DMS79 (cell line): ENCODE data around the gene EHMT2.
"Not testable (repeated sequence)": the region's sequence is repeated elsewhere in the genome, so short reads cannot be mapped to it uniquely, and the experiment has no call there.

ENCODE experiments used
- DNase-seq: peaks from one replicate; lab custom pipeline; 2025; lab: John Stamatoyannopoulos, UW

The EHMT2 gene

DNA sequence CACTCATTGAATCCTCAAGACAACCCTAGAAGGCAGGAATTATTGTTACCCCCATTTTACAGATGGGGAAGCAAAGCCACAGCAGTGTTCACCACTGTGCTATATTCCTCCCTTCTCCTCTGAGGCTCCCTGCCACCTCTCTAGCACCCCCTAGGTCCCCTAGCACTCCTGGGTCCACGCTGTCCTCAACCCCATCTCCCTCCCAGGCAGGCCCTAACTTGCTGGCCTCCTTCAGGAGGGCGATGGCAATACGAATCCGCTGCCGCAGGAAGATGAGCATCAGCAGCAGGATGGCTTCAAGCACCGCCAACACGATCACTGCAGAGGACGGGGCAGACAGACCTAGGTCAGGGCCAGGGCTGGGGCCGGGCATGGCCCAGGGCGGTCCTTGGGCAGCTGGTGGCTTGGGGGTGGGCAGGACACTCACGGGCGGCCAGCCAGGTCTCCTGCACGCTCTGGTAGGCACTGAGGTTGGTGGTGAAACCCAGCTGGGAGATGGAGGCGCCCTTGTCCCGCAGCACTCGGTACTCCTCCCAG lies 27.0 kb downstream of the EHMT2 start:
- no peak for DNase-seq

DNA sequence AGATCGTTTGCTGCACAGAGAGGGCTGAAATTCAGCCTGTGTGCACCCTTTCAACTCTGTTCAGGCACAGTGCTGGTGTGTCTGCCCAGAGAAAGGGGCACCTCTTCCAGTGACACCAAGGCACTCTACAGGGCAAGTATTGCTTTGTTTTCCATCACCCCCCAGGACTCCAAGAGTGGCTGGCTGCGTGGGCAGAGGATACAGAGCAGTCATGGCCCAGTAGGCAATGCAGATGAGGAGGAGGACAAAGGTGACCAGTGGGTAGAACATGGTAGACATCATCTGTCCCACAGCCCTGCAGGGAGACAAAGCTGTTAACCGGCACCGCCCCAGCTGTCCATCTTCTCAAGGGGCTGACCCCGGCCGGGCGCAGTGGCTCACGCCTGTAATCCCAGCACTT lies 28.2 kb downstream of the EHMT2 start:
- no peak for DNase-seq

DNA sequence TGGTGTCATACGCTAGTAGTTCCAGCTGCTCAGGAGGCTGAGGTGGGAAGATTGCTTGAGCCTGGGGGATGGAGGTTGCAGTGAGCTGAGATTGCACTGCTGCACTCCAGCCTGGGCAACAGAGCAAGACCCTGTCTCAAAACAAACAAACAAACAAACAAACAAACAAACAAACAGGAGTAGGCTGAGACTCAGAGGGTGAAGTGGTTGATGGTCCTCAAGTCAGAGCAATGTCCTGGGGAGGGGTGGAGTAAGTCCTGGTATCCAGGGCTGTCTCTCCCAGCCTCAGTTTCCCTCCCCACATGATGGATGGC lies 28.9 kb downstream of the EHMT2 start:
- not testable (repeated sequence) for DNase-seq

DNA sequence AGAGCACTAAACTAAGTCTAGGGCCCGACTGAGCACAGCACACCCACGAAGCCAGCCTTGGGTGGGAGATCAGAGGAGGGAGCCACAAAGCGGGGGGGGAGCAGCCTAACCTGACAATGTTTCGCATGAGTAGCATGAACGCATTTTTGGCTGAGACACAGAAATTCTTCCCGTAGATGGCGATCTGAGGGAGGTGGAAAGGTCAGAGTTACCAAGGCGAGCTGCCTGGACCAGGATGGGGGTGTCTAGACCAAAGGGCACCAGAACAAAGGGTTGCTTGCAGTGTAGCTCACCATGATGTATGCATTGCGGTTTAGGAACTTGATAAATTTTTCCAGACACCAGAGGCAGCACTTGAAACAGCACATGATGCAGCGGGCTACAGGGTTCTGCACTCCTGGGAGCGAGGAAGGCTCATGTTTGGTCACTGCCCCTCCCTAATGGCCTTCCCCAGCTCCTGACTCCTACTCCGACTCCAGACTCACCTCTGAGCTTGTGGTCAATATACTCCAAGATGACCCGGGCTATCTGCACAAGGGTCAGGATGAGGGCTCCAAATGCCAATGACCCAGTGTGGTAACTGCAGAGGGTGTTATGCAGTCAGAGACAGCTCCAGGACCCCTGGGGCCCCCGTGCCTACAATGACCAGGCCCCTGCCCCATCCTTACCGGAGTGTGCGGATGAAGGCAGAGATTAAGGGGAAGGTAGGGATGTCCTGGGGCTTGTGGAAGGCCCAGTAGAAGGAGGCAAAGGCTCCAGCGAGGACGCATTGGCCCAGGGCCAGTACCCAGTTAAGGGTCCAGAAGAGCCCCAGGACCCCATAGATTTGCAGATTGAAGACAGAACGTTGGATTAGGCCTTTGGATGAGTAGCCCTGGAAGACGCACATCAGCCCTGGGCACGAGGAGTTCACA lies 32.0 kb downstream of the EHMT2 start:
- DNase-seq, result no peak

DNA sequence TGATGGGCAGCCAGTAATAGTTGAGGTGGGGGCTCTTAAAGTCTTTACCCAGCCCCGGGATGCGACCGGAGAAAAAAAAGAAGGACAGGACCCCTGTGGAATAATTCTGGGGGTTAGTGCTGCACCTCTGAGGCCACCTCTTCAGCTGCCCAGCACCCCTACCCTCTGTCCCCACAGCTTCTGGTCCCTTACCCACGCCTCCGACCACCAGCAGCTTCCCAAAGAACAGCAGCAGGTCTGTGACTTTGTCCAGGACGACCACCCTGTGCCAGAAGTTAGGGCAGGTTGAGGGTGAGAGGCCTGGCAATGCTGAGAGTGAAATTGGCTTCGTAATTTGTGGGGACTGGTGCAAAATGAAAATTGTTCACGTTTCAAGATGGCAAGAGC lies 32.7 kb downstream of the EHMT2 start:
- no peak for DNase-seq

DNA sequence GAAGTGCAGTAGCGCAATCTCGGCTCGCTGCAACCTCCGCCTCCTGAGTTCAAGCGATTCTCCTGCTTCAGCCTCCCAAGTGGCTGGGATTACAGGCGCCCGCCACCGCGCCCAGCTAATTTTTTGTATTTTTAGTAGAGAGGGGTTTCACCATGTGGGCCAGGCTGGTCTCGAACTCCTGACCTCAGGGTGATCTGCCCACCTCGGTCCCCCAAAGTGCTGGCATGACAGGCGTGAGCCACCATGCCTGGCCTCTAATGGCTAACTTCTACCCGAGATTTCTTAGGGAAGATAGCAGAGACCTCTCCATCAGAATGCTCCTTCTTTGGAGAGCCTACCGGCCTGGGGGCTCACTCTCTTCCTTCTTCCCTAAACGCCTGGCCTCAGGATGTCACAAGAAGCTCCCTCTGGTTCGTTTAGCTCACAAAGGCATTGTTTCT lies 33.4 kb downstream of the EHMT2 start:
- not testable (repeated sequence) for DNase-seq

DNA sequence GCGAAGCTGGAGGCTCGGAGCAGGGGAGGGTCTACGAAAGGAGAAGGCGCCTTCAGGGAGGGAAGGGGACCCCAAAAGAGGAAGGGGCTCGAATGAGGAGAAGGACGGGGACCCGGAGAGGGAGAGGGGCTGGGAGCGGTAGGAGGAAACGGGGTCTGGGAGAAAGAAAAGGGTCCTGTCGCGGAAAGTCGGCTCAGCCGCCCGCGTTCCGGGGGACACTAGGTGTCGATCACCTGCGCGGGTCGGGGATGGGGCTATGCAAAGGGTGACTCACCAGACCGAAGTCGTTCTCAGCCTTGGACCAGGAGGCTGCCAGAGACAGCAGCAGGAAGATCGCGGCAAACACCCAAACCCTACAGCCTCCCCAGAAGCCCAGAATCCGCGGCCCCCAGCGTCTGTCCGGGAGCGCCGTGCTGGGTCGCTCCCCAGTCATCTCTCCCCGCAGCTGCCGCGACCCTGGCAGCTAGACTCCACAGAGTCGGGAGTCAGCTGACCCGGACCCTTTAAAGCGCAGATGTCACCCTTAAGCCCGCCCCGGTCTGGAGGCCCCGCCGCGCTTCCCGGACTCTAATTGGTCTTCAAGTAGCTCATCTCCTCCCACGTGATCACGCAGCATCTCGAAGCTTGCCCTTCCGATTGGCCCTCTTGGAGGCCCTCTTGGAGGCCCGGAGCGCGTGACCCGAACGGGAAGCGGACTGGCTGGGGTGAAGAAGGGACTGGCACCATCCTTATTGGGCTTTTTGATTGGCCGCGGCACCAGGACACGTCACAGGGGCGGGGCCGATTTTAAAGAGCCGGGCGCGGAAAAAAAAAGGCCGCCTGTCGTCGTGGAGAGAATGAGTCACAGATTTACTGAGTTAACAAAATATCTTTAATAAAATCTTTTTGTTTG lies 34.9 kb downstream of the EHMT2 start, which contains the start of gene NEU1:
Gene NEU1 (minus strand): TSS at position 478 of the 892 bp plus-strand sequence. CDS start 45 bp downstream, at position 433.
- DNase-seq, result peak; percentile 99

DNA sequence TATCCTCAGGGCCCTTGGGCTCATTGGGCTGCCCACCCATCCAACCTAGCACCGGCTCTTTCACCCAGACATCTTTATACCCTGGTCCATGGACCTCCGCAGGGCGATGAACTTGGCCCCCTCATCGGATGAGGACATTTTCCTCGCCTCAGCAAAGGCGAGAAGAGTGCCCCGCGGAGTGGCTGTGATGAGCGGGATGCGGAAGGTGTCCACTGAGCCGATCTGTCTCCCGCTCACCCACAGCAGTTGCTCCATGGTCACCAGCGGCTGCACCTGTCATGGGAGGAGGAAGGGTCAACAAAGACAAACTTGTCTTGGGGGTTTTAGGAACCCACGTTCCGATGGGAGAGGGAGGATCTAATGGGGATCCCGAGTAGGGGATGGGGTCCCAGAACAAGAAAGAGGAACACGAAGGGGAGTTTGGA lies 35.6 kb downstream of the EHMT2 start:
- DNase-seq, result no peak

DNA sequence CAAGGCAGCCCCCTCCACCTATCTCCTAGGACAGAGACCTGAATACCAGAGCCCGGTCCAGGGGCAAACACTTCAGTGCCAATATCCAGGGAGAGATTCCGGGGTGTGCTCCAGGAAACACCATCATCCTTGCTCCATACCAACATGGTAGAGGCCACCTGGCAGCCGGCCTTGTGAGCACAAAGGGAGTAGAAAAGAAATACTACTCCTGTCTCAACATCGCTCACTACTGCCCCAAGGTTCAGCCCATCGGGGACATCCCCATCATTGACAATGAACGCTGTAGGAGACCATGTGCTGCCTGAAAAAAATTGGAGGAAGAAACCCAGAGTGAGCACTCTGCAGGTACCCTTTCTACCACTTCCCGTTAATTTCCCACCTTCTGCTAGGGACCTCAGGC lies 36.3 kb downstream of the EHMT2 start:
- DNase-seq, result no peak

DNA sequence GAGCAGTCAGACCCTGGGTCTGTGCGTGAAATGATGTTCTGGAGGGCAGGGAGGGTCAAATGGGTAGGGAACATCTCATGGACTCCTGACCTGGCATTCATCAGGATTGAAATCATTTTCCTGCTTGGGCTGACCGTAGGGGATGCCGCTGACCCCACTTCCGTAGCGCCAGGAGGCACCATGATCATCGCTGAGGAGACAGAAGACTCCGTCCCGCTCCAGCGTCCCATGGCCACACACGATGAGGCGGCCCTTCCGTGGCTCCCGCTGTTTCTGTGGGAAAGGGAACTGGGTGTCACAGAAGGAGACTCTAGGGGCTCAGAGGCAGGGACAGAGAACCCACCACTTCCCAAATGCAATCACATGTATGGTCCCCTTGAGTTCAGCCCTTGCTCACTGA lies 37.1 kb downstream of the EHMT2 start:
- no peak for DNase-seq

DNA sequence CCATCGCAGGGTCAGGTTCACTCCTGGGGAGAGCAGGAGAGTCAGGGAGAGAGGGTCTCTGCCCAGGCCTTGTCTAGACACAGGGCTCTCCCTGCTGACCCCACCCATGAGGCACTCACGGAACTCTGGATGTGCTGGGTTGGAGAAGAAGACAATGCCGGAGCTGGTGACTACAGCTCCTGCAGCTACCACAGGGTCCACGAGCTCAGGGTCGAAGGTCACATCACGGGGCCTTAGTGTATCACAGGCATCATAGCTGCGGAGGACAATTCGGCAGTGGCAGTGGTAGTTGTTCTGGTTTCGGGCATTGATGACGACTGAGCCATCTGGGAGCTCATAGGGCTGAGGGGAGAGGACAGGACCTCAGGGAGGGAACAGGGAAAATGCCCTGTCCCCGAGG lies 37.6 kb downstream of the EHMT2 start:
- DNase-seq, result no peak

DNA sequence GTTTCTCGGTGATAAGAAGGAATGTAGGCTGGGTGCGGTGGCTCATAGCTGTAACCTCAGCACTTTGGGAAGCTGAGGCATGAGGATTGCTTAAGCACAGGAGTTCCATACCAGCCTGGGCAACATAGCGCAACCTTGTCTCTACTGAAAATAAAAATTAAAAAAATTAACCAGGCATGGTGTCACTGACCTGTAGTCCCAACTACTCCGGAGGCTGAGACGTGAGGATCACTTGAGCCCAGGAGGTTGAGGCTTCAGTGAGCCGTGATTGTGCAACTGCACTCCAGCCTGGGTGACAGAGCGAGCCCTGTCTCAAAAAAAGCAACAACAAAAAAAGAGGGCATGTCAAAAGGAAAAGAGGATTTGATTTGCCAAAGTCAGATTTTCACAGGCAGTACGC lies 38.8 kb downstream of the EHMT2 start:
- no peak for DNase-seq

DNA sequence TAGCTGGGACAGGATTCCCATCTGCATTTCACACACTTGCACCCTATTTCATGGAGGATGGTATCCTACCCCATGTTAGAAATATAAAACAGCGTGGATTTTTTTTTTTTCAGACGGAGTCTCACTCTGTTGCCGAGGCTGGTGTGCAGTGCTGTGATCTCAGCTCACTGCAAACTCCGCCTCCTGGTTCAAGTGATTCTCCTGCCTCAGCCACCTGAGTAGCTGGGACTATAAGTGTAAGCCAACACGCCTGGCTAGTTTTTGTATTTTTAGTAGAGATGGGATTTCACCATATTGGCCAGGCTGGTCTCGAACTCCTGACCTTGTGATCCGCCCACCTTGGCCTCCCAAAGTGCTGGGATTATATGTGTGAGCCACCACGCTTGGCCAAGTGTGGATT lies 39.7 kb downstream of the EHMT2 start:
- DNase-seq, result not testable (repeated sequence)

DNA sequence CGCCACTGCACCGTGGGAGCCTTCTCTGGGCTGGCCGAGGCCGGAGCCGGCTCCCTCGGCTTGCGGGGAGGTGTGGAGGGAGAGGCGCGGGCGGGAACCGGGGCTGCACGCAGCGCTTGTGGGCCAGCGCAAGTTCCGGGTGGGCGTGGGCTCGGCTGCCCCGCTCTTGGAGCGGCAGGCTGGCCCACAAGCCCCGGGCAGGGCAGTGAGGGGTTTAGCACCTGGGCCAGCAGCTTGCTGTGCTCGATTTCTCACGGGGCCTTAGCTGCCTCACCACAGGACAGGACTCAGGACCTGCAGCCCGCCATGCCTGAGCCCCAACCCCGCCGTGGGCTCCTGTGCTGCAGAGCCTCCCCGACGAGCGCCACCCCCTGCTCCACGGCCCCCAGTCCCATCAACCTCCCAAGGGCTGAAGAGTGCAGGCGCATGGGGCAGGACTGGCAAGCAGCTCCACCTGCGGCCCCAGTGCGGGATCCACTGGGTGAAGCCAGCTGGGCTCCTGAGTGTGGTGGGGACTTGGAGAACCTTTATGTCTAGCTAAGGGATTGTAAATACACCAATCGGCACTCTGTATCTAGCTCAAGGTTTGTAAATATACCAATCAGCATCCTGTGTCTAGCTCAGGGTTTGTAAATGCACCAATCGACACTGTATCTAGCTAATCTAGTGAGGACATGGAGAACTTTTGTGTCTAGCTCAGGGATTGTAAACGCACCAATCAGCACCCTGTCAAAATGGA lies 45.3 kb downstream of the EHMT2 start:
- DNase-seq, result not testable (repeated sequence)

DNA sequence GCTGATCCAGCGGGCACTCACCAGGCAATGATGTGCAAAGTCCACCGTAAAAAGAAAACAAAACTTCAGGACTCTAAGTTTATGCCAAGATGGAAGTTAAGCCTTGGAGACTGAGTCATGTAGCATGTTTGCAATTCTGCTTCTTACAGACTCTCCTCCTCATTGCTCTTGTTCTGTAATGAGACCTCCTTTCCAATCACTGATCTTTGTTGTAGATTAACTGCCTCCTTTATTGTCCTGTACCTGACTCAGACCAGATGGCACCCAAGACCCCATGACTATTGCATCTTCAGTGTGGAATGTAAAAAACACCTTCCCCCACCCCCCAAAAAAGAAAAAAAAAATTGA lies 46.0 kb downstream of the EHMT2 start:
- no peak for DNase-seq

DNA sequence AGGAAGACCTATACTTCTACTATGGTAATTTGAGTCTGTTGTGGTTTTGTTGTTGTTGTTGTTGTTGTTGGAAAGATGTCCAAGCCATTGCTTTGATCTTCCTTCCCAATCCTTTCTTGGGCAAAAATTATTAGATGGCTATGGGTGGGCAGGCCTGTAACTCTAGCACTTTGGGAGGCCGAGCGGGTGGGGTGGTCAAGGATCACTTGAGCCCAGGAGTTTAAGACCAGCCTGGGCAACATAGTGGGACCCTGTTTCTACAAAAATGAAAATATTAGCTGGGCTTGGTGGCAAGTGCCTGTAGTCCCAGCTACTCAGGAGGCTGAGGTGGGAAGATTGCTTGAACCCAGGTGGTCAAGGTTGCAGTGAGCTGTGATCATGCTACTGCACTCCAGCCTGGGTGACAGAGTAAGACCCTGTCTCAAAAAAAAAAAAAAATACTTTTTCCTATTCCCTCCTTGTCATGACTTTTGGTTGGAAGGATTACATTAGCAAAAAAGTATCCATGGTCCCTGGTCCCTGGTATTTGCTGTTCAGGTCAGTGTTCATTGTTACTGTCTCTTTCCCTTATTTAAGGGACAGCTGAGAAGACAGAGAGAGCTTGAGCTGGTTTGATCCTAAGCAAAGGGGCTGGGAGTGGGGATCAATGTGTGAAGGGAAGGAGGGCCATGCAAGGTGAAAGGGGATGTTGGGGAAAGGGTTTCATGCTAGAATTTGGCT lies 46.6 kb downstream of the EHMT2 start:
- no peak for DNase-seq

DNA sequence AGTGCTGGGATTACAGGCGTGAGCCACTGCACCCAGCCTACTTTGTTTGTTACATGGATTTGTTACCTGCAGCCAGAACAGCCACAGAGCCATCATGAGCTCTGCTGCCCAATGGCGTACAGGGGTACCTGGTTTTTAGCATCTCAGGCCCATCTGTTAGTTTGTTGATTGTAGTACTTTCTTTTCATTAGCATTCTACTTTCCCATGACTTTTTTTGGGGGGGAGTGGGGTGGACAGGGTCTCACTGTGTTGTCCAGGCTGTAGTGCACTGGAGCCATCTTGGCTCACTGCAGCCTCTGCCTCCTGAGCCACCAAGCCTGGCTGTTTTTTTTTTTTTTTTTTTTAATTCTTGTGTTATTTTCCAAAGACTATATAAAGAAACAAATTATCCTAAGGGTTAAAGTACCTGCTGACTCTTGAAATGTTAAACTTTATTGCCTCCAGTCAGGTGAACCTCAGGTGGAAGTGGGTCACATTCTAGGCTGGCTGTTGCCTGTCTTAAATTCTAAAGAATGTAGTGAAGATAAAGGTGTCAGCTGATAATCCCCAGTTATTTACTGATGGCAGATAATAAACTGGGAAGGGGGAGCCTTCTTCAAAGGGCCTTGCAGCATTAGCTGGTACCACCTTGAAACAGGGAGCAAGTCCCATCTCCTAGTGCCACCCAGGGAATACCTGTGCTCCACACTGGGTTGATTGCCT lies 50.1 kb downstream of the EHMT2 start:
- DNase-seq, result no peak

DNA sequence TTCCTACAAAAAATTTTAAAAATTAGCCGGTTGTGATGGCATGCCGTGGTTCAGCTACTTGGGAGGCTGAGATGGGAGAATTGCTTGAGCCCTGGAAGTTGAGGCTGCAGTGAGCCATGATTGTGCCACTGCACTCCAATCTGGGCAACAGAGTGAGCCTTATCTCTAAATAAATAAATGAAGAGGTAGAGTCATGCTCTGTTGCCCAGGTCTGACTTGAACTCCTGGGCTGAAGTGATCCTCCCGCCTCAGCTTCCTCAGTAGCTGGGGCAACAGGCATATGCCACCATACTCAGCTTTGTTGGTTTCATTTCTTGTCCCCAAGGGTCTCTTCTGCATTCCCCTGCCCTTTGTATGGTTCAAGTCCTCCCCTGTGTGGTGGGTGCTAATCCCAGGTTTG lies 53.0 kb downstream of the EHMT2 start:
- DNase-seq, result no peak

DNA sequence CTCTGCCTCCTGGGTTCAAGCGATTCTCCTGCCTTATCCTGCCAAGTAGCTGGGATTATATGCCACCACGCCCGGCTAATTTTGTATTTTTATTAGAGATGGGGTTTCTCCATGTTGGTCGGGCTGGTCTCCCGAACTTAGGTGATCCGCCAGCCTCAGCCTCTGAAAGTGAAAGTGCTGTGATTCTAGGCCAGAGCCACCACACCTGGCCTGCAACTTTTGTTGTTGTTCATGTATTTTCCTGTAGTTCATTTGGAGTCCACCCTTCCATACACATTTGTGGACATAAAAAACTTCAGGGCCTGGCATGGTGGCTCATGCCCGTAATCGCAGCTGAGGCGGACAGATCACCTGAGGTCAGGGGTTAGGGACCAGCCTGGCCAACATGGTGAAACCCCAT lies 55.4 kb downstream of the EHMT2 start:
- no peak for DNase-seq

DNA sequence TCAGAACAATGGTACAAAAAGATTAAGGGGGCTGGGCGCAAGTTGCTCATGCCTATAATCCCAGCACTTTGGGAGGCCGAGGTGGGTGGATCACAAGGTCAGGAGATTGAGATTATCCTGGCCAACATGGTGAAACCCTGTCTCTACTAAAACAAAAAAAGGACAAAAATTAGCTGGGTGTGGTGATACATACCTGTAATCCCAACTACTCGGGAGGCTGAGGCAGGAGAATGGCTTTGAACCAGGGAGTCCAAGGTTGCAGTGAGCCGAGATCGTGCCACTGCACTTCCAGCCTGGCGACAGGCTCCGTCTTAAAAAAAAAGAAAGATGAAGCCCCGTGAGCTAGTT lies 57.7 kb downstream of the EHMT2 start:
- not testable (repeated sequence) for DNase-seq

DNA sequence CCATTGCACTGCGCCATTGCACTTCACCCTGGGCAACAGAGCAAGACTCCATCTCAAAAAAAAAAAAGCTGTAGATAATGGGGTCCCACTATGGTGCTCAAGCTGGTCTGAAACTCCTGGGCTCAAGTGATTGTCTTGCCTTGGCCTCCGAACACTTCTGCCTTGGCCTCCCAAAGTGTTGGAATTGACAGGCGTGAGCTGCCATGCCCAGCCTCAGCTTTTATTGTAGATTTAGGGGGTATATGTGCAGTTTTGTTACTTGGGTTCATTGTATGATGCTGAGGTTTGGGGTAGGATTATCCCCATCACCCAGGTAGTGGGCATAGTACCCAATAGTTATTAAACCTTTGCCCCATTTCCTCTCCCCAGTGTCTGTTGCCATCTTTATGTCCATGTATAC lies 58.5 kb downstream of the EHMT2 start:
- DNase-seq, result no peak
